ENCODE measurements around the gene ADAM12.

The ADAM12 gene

DNA sequence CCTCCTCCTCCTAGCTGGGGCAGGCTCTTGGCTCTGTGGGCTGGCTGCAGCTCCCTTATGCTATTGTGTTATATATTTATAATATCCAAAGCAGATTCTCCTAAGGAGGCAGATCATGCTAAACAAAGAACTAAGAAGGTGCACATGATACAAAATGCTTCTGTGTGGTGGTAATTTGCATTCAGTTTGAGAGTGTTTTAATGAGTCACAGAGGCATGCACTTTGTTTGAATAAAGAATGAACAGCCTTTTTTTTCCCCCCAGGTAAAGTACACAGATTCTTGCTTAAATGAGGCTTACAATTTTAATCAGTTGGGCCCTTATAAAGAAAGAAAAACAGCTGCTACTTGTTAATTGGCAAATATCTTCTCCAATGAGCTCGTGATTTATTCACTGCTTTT, 396.9 kb downstream of the ADAM12 start:
- DNase-seq (ENCODE audit: extremely low read depth, low read depth): no peak
- TF ChIP-seq CTCF (IDR thresholded peaks at IDR 0.05; ENCODE audit: low read depth, low read length, missing control alignments): no peak
- no peak overlapping the region for H3K4me3 ChIP-seq (replicated peaks; ENCODE audit: low read depth, low read length)

DNA sequence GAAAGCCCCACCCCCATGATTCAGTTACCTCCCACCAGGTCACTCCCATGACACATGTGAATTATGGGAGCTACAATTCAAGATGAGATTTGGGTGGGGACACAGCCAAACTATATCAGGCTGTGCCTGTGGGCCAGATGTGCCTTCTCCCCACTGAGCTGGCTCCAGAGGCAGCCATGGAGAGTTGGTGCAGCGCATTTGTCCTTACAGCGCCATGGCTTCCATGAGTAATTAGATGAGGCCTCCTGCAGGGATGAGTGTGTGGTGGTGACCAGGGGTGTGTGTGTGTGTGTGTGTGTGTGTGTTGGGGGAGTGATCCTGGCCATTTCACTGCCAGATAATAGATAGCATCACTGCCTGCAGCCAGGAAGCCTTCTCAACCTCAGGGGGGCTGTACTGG, 397.3 kb downstream of the ADAM12 start:
- no peak for TF ChIP-seq CTCF (IDR thresholded peaks at IDR 0.05; ENCODE audit: low read depth, low read length, missing control alignments)
- DNase-seq (ENCODE audit: extremely low read depth, low read depth): no peak
- H3K4me3 ChIP-seq (replicated peaks; ENCODE audit: low read depth, low read length): no peak overlapping the region

- TF ChIP-seq CTCF (IDR thresholded peaks at IDR 0.05; ENCODE audit: low read depth, low read length, missing control alignments): no peak
- no peak for DNase-seq (ENCODE audit: extremely low read depth, low read depth)
- H3K4me3 ChIP-seq (replicated peaks; ENCODE audit: low read depth, low read length): no peak overlapping the region
Observed at GRCh38 chr10:125989791-125990190, 398.5 kb downstream of the ADAM12 start.

DNA sequence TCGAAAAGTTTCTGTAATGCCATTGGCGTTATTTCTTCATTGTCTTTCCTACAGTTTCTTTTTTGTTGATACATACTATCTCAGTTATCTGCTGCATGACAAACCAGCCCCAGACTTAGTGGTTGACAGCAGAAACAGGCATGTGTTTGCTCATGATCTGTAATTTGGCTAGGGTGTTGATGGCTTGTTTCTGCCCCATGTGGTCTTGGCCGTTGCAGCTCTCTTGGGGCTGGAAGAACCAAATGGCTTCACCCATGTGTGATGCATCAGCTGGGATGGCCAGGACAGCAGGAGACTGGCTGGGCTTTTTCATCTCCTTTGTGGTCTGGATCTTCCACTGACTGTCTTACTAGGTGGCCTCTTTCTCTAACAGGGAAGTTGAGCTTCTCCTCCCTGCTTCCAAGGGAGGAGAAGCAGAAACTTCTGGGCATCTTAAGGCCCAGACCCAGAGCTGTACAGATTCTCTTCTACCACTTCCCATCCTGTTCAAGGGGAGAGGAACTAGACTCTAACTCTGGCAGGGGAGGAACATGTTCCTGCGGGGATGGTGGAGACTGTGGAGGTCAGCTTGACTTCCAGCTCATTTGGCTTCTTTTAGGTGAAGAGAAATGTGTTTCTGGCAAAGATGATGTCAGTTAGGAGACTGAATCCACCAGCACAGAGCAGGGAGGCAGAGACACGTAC, 402.6 kb downstream of the ADAM12 start:
- DNase-seq (ENCODE audit: extremely low read depth, low read depth): no peak
- TF ChIP-seq CTCF (IDR thresholded peaks at IDR 0.05; ENCODE audit: low read depth, low read length, missing control alignments): no peak
- no peak overlapping the region for H3K4me3 ChIP-seq (replicated peaks; ENCODE audit: low read depth, low read length)

GRCh38 chr10:125984865-125985495, 403.3 kb downstream of the ADAM12 start:
- DNase-seq (ENCODE audit: extremely low read depth, low read depth): no peak
- no peak for TF ChIP-seq CTCF (IDR thresholded peaks at IDR 0.05; ENCODE audit: low read depth, low read length, missing control alignments)
- H3K4me3 ChIP-seq (replicated peaks; ENCODE audit: low read depth, low read length): no peak overlapping the region

- TF ChIP-seq CTCF (IDR thresholded peaks at IDR 0.05; ENCODE audit: low read depth, low read length, missing control alignments): no peak
- DNase-seq (ENCODE audit: extremely low read depth, low read depth): no peak
- no peak overlapping the region for H3K4me3 ChIP-seq (replicated peaks; ENCODE audit: low read depth, low read length)
Observed at GRCh38 chr10:125984346-125984745, 403.9 kb downstream of the ADAM12 start.
